Erythroblast (primary cell): Measurements from ENCODE around the gene CELF2.

ENCODE experiments used
- GATA1 ChIP-seq: IDR thresholded peaks from 2 replicates; pipeline ENCODE4 v1.6.1; 2011; ENCODE audit warnings: low read depth, mild to moderate bottlenecking, control low read depth, low read length, moderate library complexity
- POLR2A ChIP-seq: IDR thresholded peaks from 2 replicates; pipeline ENCODE4 v1.6.1; 2011; ENCODE audit warnings: mild to moderate bottlenecking, low read length

DNA sequence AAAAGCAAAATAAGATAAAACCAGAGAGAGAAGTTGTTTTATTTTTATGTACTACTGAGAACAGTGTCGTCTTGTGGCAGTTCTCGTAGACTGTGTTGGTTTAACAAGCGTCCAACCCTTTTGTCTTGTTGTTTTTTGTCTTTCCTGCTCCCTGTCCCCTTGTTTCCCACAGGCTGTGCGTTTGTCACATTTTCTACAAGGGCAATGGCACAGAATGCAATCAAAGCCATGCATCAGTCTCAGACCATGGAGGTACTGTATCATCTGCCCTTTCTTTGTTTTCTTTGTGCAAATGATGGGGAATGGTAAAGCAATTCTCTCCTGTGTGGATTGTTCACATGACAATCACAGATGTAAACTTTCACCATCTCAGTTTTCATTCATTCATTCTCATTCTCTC, 248.8 kb downstream of the CELF2 start:
- TF ChIP-seq GATA1 = no peak
- no peak for TF ChIP-seq POLR2A
